GF-D8 (cell line): ENCODE measurements around the gene ROPN1B.

ENCODE experiments used
- DNase-seq: peaks from one replicate; lab custom pipeline; 2025; lab: John Stamatoyannopoulos, UW

ROPN1B gene

GRCh38 chr3:126004692-126005091, 35.7 kb downstream of the ROPN1B start:
- DNase-seq: no peak

GRCh38 chr3:126005951-126006350, 37.0 kb downstream of the ROPN1B start:
- no peak for DNase-seq

- DNase-seq: no peak
These were observed 39.2 kb downstream of the ROPN1B start for GRCh38 chr3:126008219-126008618.

- DNase-seq: no peak
These were observed 40.2 kb downstream of the ROPN1B start for GRCh38 chr3:126009181-126009580.

GRCh38 chr3:126013751-126014156, 44.8 kb downstream of the ROPN1B start:
- no peak for DNase-seq

- DNase-seq: no peak
These were observed 45.3 kb downstream of the ROPN1B start for GRCh38 chr3:126014252-126014651.

GRCh38 chr3:126015075-126015474, 46.1 kb downstream of the ROPN1B start:
- no peak for DNase-seq

- no peak for DNase-seq
These were observed 47.6 kb downstream of the ROPN1B start for GRCh38 chr3:126016616-126017015.

- no peak for DNase-seq
These were observed 48.4 kb downstream of the ROPN1B start for GRCh38 chr3:126017362-126017761.

GRCh38 chr3:126018545-126018944, 49.6 kb downstream of the ROPN1B start:
- DNase-seq: no peak

GRCh38 chr3:126018995-126019394, 50.0 kb downstream of the ROPN1B start:
- no peak for DNase-seq

GRCh38 chr3:126019683-126020082, 50.7 kb downstream of the ROPN1B start:
- no peak for DNase-seq

GRCh38 chr3:126021224-126021623, 52.2 kb downstream of the ROPN1B start:
- DNase-seq: no peak

GRCh38 chr3:126021702-126022101, 52.7 kb downstream of the ROPN1B start:
- no peak for DNase-seq

GRCh38 chr3:126022741-126023359, 53.9 kb downstream of the ROPN1B start:
- no peak for DNase-seq

GRCh38 chr3:126023390-126023789, 54.4 kb downstream of the ROPN1B start:
- no peak for DNase-seq

GRCh38 chr3:126024049-126024854, 55.3 kb downstream of the ROPN1B start:
- no peak for DNase-seq

- DNase-seq: no peak
These were observed 56.2 kb downstream of the ROPN1B start for GRCh38 chr3:126025116-126025729.

GRCh38 chr3:126025862-126026261, 56.9 kb downstream of the ROPN1B start:
- DNase-seq: no peak

GRCh38 chr3:126026277-126026751, 57.3 kb downstream of the ROPN1B start:
- DNase-seq: no peak

GRCh38 chr3:126026761-126027160, 57.8 kb downstream of the ROPN1B start:
- no peak for DNase-seq

- no peak for DNase-seq
These were observed 59.1 kb downstream of the ROPN1B start for GRCh38 chr3:126028096-126028495.

GRCh38 chr3:126029241-126029640, 60.3 kb downstream of the ROPN1B start:
- no peak for DNase-seq
